GM19193 (cell line): Measurements from ENCODE around the gene GRK7.

Experiments
- POLR2A ChIP-seq: IDR thresholded peaks from 4 replicates; pipeline ENCODE4 v1.6.1; 2011; ENCODE audit not compliant: insufficient read depth, insufficient read length; ENCODE audit errors: extremely low read depth

The GRK7 gene

DNA sequence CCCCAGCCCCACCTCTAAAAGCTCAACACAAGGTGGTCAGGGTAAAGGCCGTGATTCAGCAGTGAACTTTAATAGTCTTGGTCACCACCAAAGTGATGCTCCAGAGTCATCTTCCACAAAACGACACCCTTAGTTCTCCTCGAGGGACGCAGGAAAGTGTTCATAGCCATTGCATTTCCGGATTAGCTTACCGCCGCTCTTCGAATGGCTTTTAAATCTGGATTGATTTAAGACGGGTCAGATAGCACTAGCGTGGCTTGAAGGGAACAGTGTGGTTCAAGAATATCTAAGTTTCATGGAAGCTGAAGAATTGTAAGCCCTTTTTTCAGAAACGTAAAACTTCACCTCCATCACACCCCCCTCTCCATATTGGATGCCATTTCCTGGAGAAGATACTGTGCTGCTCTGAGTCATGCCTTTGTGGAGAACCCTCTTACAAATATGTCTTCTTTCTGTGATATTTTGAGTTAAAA lies 24.3 kb upstream of the GRK7 start:
- no peak for TF ChIP-seq POLR2A

DNA sequence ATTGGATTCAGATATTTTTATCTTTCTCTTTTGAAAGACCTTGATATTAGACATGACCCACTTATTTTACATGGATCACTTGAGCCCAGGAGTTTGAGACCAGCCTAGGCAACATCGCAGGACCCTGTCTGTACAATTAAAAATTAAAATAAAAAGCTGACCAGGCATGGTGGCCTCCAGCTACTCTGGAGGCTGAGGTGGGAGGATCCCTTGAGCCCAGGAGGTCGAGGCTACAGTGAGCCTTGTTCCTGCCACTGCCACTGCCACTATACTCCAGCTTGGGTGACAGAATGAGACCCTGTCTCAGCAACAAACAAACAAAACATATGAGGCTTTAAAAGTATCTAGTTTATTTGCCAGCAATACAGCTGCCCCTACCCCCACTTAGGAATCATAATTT lies 23.5 kb upstream of the GRK7 start:
- no peak for TF ChIP-seq POLR2A

DNA sequence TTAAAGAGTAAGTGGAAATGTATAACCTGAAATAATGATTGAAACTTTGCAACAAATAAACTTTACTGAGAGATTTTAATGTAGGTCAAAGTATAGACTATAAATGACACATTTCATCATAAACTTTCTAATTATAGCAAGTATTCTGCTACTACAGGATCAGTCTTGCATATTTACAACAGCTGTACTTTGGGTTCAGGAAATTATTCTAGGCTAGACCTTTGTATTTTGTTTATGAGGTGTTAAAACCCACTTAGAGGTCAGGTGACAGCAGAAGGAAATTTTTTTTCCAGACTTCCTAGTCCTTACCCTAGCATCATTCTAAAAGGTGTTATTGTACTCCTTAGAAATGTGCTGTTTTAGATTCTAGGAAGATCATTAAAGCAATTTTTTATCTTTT lies 22.9 kb upstream of the GRK7 start:
- TF ChIP-seq POLR2A, result no peak

DNA sequence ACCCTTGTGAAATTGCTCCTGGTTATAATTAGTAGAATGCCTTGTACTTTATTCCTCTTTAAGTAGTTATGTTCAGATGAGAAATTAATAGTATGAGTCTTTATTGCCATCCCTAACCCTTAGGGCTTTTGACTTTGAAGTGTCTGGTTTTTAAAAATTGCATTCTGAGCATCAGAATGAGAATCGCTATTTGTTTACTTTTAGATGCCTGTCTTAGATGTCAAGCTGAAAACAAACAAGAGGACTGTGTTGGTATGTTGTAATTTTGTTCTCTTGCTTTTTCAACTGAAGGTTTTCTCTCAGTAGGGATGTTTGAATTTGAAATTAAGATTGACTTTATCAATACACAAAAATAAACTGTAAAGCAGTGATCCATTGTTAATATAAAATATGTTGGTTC lies 19.9 kb upstream of the GRK7 start:
- TF ChIP-seq POLR2A, result no peak

DNA sequence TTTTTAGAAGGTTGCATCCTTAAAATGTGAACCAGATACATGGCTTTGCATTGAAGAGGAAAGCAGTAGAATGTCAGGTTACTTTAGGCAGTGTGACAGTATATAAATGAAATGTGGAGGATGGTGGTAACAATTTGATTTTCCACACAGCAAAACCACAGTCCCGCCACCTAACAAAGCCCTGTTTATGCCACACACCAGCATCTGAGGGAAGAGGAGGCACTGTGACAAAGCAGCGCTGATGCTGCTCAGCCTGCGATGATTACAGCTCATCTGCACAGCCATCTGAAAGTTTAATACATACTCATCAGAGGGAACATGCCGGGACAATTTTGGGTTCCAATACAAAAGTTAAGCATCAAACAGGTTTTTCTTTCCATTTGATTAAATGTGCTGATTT lies 16.2 kb upstream of the GRK7 start:
- TF ChIP-seq POLR2A, result no peak

DNA sequence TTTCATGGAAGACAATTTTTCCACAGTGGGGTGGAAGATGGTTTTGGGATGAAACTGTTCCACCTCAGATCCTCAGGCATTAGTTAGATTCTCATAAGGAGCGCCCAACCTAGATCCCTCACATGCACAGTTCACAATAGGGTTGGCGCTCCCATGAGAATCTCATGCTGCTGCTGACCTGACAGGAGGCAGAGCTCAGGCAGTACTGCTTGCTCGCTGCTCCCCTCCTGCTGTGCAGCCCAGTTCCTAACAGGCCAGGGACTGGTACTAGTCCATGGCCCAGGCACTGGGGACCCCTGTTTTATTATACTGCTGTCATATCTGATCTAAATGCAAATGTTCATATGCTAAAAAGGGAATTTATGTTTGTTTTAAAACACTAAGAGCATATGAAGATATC lies 9.8 kb upstream of the GRK7 start:
- TF ChIP-seq POLR2A, result no peak

DNA sequence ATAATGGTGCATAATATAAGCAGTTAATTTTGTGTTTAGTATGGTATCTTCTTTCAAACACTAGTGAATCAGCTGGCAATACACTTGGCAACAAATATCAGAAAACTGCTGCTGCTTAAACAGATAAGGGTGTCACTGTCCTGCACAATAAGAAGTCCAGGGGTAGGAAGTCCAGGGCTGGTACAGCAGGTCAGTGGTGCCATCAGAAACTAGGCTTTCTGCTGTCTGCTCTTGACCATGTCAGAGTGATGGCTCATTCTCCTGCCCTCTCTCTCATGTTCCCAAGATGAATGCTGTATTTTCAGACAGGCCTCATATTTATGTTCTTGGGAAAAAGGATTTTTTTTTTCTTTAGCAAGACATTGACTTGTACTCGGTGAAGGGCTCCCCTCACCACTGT lies 9.2 kb upstream of the GRK7 start:
- TF ChIP-seq POLR2A, result no peak

DNA sequence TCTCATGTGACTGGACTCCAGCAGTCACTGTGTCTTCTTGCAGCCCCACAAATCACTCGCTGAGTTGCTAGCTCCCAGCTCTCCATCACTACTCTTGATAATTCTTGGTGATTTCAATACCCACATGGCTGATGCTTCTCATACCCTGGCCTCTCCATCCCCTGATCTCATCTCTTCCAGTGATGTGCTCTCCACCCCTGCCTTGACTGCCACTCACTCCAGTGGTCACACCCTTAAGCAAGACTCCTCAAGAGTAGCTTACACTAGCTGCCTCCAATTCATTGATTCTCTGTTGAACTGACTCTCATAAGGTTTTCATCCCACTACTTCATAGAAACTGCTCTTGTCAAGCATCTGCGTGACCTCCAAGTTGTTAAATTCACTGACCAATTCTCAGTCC lies 837 bp downstream of the GRK7 start:
- TF ChIP-seq POLR2A, result no peak

DNA sequence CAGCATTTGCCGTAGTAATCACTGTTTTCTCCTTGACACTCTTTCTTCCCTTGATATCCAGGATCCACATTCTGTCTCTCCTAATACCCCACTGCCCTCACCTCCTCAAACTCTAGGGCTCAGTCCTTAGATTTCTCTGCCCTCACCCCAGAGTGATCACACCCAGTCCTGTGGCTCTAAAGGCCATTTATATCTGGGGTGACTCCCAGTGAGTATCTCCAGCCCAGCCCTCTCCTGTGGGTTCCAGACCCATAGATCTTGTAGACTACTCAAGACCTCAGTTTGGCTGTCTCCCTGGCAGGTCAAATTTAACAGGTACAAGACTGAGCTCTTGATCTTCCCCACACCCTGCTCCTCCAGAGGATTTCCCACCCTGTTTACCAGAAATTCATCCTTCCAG lies 1.3 kb downstream of the GRK7 start:
- TF ChIP-seq POLR2A, result no peak

DNA sequence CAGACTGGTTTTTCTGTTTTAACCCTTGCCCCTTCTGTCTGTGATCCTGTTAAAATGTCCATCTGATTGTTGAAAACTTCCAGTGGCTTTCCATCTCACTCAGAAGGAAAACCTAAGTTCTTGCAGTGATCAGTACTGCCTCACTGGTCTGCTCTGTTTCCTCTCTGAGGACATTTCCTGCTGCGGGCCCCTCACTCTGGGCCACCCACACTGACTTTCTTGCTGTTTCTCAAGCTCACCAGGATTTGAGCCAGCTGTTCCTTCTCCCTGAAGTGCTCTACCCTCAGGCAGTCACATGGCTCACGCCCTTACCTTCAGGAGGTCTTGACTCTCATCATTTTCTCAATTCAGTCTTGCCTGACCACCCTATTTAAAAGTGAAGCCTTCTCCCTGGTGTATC lies 1.8 kb downstream of the GRK7 start:
- TF ChIP-seq POLR2A, result no peak

DNA sequence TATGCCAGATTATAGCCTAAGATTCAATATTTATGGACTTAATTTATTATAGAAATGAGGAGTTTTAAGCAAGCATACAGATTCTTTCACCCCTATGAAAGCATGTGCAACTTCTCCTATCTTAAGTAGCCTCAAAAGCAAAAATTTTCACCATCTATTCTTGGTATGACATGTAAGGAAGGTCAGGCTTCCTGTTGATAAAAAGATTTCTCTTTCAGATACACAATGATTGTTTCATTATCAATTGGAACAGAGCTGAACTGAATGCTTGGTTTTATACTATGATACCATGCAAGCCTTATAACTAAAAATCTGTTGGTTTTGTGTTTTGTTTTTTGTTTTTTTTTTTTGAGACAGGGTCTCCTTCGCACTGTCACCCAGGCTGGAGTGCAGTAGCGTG lies 3.9 kb downstream of the GRK7 start:
- no peak for TF ChIP-seq POLR2A

DNA sequence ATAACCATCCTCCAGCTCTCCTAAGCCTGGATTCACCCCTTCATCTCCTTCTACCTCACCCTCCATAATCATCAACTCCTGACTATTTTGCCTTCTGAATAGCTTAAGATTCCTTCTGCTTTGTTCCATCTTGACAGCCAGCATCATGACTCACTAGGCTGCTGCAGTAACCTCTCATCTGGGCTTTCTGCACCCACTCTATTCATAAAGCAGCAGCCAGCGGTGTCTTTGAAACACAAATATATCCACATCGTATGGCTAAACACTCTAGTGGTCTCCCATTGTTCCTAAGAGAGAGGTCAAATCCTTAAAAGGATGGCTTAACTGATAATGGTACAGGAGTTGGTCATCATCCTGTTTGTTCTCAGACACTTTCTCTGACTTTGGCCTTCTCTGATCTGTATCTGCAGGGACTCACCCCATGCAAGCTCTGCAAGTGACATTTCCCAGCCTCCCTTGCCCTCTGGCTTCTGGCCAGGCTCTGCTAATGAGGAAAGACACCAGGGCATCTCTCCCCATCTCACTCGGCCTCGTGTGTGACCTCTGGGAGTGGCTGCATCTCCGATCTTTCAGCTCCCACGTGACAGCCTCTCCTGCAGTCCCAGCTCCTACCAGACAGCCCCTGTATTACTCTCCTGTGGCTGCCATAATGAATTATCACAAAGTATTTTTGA lies 6.2 kb downstream of the GRK7 start:
- TF ChIP-seq POLR2A, result no peak

DNA sequence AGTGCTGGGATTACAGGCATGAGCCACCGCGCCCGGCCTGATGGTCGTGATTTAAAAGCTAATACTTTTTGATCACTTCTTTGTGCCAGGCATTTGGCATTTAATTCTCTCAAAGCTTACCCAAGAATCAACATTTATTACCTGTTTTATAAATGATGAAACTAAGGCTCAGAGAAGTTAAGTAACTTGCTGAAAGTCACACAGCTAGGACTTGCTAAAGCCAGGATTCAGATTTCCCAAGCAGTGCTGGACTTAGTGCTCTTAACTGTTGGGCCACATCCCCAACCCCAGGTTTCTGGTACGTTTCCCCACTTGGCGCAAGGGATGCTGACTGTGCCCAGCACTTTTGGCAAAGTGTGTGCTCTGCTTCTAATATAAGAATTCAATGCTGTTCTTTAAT lies 10.5 kb downstream of the GRK7 start:
- TF ChIP-seq POLR2A, result no peak

DNA sequence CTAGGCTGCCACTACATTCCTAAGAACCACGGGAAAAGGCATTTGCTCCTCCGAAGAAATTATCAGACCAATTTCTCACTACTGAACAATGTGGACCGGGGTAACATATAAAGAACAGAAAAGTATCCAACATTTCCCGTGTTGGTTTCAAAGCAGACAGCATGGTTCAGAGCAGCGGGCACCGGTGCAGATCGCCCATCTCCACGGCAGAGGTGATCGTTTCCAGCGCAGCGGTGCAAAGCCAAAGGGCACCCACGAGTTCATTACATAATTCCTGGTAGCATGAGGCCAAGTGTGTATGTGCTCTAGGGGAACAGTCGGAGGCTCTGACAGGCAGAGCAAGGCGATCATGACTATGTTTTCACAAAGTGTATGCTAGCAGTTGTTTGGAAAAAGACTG lies 13.2 kb downstream of the GRK7 start:
- no peak for TF ChIP-seq POLR2A

DNA sequence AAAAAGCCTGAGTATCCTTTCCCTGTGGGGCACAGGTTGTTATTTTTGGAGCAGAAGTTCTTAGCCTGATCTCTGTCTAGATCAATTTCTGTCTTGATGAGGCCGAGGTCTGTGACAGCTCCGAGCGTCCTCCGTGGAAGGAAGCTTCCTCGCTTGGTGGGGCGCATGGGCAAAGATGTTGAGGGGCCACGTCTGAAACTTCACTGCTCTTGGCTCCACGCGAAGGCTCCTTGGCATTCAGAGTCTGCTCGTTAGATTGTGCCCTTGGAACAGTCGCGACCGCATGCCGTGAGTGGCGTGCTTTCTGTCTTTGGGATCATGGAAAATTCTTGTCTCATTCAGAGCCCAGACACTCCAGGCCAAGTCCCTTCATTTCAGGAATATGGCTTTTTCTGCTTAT lies 13.7 kb downstream of the GRK7 start:
- no peak for TF ChIP-seq POLR2A

DNA sequence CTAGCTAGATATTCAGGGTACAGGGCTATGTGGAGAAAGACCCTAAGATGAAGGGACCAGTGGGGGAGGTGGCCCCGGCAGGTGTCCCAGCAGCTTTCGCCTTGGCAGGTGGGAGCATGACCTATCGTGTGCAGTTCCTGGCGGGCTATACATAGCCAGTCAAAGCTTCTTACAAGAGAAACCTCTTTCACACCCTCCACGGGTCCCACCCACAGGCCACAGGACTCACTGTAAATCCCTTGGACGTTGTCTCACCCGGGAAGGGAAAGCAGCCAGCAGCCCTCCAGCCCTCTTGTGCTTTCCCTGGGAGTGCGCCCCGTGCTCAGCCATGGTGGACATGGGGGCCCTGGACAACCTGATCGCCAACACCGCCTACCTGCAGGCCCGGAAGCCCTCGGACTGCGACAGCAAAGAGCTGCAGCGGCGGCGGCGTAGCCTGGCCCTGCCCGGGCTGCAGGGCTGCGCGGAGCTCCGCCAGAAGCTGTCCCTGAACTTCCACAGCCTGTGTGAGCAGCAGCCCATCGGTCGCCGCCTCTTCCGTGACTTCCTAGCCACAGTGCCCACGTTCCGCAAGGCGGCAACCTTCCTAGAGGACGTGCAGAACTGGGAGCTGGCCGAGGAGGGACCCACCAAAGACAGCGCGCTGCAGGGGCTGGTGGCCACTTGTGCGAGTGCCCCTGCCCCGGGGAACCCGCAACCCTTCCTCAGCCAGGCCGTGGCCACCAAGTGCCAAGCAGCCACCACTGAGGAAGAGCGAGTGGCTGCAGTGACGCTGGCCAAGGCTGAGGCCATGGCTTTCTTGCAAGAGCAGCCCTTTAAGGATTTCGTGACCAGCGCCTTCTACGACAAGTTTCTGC lies 15.0 kb downstream of the GRK7 start:
- TF ChIP-seq POLR2A, result no peak
